Metanephros (tissue), 2 donors: Measurements from ENCODE around the gene SEC16B. TPM values are rescaled to one million over a fixed set of nuclear protein-coding genes. Genes with fewer than 3 reads are reported as not detected.

ENCODE experiments used
- small RNA-seq: library from RNA; depleted of rRNA; stranded (forward); fragments of <200 nt; gene quantifications from one replicate; pipeline ENCODE3, GENCODE V24; 2014; ENCODE audit warnings: low replicate concordance
- total RNA-seq: library from RNA; depleted of rRNA; stranded (reverse); fragments of >200 nt; gene quantifications from one replicate; pipeline ENCODE4 v1.2.3, GENCODE V29; 2014

Gene SEC16B
- total RNA-seq: 6.3 TPM

GRCh38 chr1:177969825-177970371 lies at the start of gene SEC16B:
TSS of gene SEC16B (minus strand) at chr1:177970058. CDS start at chr1:177967981, 2,077 bp downstream.

Small RNA genes lying within 50 kb of the gene (small RNA-seq; reads per million reads assigned to genes)
- not detected for gene AL359075.1

Other genes with a start within 250 kb of the SEC16B start
- 26.8 TPM for gene RASAL2, start 124.0 kb upstream of the SEC16B start, total RNA-seq